ENCODE data around the gene TTLL1.

DNA sequence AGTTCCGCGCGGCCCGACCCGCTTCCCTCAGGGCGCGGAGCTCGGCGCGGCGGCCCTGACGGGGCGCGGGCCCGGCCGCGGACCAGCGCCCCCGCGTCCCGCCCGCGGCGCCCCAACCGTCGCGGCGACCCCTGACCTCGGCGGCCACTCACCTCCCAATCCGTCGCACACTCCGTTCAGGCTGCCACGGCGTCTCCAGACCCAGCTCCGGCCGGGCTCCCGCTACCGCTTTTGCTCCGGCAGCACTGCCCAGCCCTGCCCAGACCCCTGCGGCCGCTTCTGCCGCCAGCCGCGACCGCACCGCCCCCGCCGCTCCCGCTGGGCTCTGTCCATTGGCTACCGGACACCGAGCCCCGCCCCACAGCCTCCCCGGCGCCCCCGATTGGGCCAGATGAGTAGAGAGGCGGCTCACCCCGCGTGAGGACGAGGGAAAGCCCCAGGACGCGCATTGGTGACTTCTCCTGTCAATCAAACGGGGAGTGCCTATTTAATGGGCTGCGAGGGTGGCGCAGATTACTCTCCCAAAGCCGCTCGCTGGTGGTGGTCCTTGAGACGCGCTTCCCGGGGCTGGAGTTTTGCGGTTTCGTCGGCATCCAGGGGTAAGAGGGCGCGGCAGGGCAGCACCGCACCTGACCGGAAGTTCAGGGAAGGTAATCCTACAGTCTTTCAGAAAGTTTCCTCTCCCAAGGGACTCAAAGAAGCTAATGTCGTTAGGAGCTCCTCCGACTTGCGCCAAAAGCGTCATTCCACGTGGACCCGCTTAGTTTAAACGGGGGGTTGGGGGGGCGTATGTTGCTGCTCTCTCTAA, 74.1 kb downstream of the TTLL1 start, which contains the start of gene PACSIN2:
- TF ChIP-seq, protein P1, sequence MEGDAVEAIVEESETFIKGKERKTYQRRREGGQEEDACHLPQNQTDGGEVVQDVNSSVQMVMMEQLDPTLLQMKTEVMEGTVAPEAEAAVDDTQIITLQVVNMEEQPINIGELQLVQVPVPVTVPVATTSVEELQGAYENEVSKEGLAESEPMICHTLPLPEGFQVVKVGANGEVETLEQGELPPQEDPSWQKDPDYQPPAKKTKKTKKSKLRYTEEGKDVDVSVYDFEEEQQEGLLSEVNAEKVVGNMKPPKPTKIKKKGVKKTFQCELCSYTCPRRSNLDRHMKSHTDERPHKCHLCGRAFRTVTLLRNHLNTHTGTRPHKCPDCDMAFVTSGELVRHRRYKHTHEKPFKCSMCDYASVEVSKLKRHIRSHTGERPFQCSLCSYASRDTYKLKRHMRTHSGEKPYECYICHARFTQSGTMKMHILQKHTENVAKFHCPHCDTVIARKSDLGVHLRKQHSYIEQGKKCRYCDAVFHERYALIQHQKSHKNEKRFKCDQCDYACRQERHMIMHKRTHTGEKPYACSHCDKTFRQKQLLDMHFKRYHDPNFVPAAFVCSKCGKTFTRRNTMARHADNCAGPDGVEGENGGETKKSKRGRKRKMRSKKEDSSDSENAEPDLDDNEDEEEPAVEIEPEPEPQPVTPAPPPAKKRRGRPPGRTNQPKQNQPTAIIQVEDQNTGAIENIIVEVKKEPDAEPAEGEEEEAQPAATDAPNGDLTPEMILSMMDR (IDR thresholded peaks at IDR 0.05; ENCODE audit: low read depth, low read length, poor library complexity, severe bottlenecking), result no peak
- TF ChIP-seq EZH2phosphoT487 (IDR thresholded peaks at IDR 0.05; ENCODE audit: borderline replicate concordance, low read length), result no peak

All from DOHH2 (cell line).